ENCODE data around the gene DGKB. TPM values are rescaled to one million over a fixed set of nuclear protein-coding genes. Genes with fewer than 3 reads are reported as not detected.

DGKB gene
- total RNA-seq, 2 donors from 2014 or later: not detected

DNA sequence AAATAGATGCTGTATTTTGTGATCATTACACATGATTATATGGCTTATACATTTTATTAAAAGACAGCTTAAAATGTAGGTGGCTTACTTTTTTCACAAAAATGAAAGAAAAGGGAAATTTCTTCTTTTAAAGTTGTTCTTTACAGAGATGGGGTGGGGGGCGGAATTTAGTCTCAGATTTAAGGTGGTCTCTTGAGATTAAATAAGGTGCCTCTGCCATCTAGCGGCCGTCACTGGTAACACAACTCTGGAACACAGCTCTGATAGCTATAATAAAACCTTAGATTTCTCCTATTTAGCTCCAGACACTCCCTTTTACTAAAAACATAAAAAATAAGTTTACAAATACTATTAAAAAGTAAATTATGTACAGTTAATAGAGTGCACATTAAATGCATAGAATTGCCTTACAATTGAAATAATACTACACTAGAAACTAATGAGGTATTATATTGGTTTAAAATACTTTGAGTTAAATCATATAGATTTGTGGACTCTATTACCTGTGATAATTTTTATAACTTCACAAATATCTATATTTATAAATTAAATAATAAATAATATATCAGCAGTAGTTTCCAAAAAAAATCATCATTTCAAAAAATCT is 210.9 kb downstream of the DGKB start:
- Mint-ChIP-seq H3K36me3 (no peaks in the 10 kb centered on the region), H3K27ac (no peak overlapping the region), H3K4me1 (ENCODE audit: low read depth in 2 of 2) (no peaks in the 10 kb centered on the region), H3K4me3 (no peak overlapping the region), H3K27me3 (no peaks in the 10 kb centered on the region), H3K9me3 (no peaks in the 10 kb centered on the region)
- DNase-seq (ENCODE audit: low spot score) (no peak), ATAC-seq (no peak)

GRCh38 chr7:14691034-14691433 is 211.5 kb downstream of the DGKB start:
- no peaks in the 10 kb centered on the region for H3K4me1 Mint-ChIP-seq (ENCODE audit: low read depth in 2 of 2)
- DNase-seq (ENCODE audit: low spot score) (no peak), ATAC-seq (no peak)
- H3K36me3 Mint-ChIP-seq: no peaks in the 10 kb centered on the region
- no peak overlapping the region for H3K4me3 Mint-ChIP-seq
- H3K9me3 Mint-ChIP-seq: no peaks in the 10 kb centered on the region
- no peak overlapping the region for H3K27ac Mint-ChIP-seq
- H3K27me3 Mint-ChIP-seq: no peaks in the 10 kb centered on the region

GRCh38 chr7:14690486-14690885 is 212.1 kb downstream of the DGKB start:
- Mint-ChIP-seq H3K4me3 (no peak overlapping the region), H3K27me3 (no peaks in the 10 kb centered on the region), H3K4me1 (ENCODE audit: low read depth in 2 of 2) (no peaks in the 10 kb centered on the region), H3K36me3 (no peaks in the 10 kb centered on the region), H3K27ac (no peak overlapping the region), H3K9me3 (no peaks in the 10 kb centered on the region)
- ATAC-seq (no peak), DNase-seq (ENCODE audit: low spot score) (no peak)

DNA sequence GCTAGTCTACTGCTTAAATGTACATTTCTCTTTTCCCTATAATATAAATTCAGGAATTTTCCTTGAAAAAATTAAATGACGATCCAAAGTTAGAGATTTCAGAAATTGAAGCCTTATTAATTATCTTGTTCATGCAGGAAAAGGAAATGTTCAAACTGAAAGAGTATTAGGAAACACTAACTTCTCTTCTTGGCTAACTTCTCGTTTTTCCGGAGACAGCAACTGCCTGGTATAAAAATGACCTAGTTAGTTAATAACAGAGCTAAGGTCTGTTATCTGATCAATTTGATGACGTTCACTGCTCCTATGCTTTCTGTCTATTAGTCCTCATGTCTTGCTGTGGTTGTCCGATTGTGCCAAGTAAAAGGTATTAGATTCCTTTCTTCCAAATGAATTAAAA is 212.5 kb downstream of the DGKB start:
- Mint-ChIP-seq H3K4me3 (no peak overlapping the region), H3K4me1 (ENCODE audit: low read depth in 2 of 2) (no peaks in the 10 kb centered on the region), H3K27me3 (no peaks in the 10 kb centered on the region), H3K9me3 (no peaks in the 10 kb centered on the region), H3K36me3 (no peaks in the 10 kb centered on the region), H3K27ac (no peak overlapping the region)
- DNase-seq (ENCODE audit: low spot score): no peak
- ATAC-seq: no peak

- H3K36me3 Mint-ChIP-seq: no peaks in the 10 kb centered on the region
- H3K4me3 Mint-ChIP-seq: no peak overlapping the region
- no peak overlapping the region for H3K27ac Mint-ChIP-seq
- H3K4me1 Mint-ChIP-seq (ENCODE audit: low read depth in 2 of 2): no peaks in the 10 kb centered on the region
- ATAC-seq: no peak
- no peaks in the 10 kb centered on the region for H3K9me3 Mint-ChIP-seq
- DNase-seq (ENCODE audit: low spot score): no peak
- H3K27me3 Mint-ChIP-seq: no peaks in the 10 kb centered on the region
Observed at GRCh38 chr7:14688208-14688607, 214.3 kb downstream of the DGKB start.

DNA sequence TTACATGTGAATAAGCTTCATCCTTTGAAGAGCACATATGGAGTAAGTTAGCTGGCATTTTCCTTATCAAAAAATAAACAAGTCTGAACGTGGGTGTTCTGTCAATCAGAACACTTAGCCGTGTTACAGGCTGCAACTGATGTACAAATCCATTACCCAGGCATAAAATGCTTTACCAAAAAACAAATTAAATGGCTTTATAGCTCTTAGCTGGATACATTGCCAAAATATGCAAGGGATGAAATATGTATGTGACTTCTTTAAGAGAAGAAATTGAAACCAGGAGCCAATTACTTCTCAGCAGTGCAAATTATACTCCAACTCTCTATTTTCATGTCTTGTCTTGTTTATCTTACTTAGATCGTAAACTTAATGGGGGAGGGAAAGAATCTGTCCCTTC is 214.8 kb downstream of the DGKB start:
- DNase-seq (ENCODE audit: low spot score) (no peak), ATAC-seq (no peak)
- Mint-ChIP-seq H3K36me3 (no peaks in the 10 kb centered on the region), H3K27ac (no peak overlapping the region), H3K9me3 (no peaks in the 10 kb centered on the region), H3K4me3 (no peak overlapping the region), H3K27me3 (no peaks in the 10 kb centered on the region), H3K4me1 (ENCODE audit: low read depth in 2 of 2) (no peaks in the 10 kb centered on the region)

- Mint-ChIP-seq H3K9me3 (no peaks in the 10 kb centered on the region), H3K27ac (no peak overlapping the region), H3K4me1 (ENCODE audit: low read depth in 2 of 2) (no peaks in the 10 kb centered on the region), H3K27me3 (no peaks in the 10 kb centered on the region), H3K36me3 (no peaks in the 10 kb centered on the region), H3K4me3 (no peak overlapping the region)
- ATAC-seq: no peak
- no peak for DNase-seq (ENCODE audit: low spot score)
Observed at GRCh38 chr7:14687241-14687640, 215.3 kb downstream of the DGKB start.

- ATAC-seq (no peak), DNase-seq (ENCODE audit: low spot score) (no peak)
- Mint-ChIP-seq H3K4me3 (no peak overlapping the region), H3K9me3 (no peaks in the 10 kb centered on the region), H3K4me1 (ENCODE audit: low read depth in 2 of 2) (no peaks in the 10 kb centered on the region), H3K27ac (no peak overlapping the region), H3K27me3 (no peaks in the 10 kb centered on the region), H3K36me3 (no peaks in the 10 kb centered on the region)
Observed at GRCh38 chr7:14685167-14685566, 217.4 kb downstream of the DGKB start.

- Mint-ChIP-seq H3K27me3 (no peaks in the 10 kb centered on the region), H3K4me3 (no peak overlapping the region), H3K36me3 (no peaks in the 10 kb centered on the region), H3K9me3 (no peaks in the 10 kb centered on the region), H3K27ac (no peak overlapping the region), H3K4me1 (ENCODE audit: low read depth in 2 of 2) (no peaks in the 10 kb centered on the region)
- no peak for ATAC-seq
- no peak for DNase-seq (ENCODE audit: low spot score)
Observed at GRCh38 chr7:14682910-14683465, 219.6 kb downstream of the DGKB start.

DNA sequence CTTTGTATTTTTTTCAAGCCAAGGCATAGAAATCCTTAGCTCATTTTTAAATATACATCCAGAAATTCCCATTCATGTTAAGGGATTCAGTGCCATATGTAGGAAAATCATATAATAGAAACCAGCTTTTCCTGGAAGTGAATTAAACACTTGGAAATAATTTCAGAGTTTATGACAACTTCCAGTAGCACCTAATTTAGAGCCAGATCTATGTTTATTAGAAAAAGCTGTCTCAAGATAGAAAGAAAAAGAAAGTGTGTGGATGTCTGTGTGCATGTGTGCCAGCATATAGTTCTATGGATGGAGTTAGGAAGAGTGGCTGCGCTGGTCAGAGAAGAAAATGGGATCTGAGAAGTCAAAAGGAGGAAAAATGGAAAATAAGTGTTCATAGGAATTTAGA is 225.7 kb downstream of the DGKB start:
- no peaks in the 10 kb centered on the region for H3K4me1 Mint-ChIP-seq (ENCODE audit: low read depth in 2 of 2)
- no peaks in the 10 kb centered on the region for H3K27me3 Mint-ChIP-seq
- H3K27ac Mint-ChIP-seq: no peak overlapping the region
- peaks cover 6% of the 10 kb centered on the region for H3K9me3 Mint-ChIP-seq
- no peak overlapping the region for H3K4me3 Mint-ChIP-seq
- H3K36me3 Mint-ChIP-seq: no peaks in the 10 kb centered on the region
- ATAC-seq (no peak), DNase-seq (ENCODE audit: low spot score) (no peak)

DNA sequence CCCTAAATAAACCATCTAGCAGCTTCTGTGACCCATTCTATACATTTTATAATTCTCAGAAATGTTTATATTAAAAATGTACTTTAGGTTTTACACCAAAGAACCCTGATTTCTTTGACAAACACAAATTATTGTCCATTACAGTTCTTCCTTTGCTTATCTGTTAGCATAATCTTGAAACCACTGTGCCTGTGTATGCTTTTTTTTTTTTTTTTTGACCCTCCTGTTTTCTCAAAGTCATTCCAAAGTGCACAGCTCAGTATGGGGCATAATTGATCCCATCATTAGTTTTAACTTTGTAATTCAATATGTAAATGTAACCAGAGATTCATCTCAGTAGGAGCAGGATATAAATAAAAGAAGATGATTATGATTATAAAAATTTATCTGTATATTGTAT is 229.3 kb downstream of the DGKB start:
- Mint-ChIP-seq H3K4me1 (ENCODE audit: low read depth in 2 of 2) (no peaks in the 10 kb centered on the region), H3K27ac (no peak overlapping the region), H3K27me3 (no peaks in the 10 kb centered on the region), H3K36me3 (no peaks in the 10 kb centered on the region), H3K4me3 (no peak overlapping the region), H3K9me3 (peaks cover 12% of the 10 kb centered on the region)
- DNase-seq (ENCODE audit: low spot score): no peak
- ATAC-seq: no peak

DNA sequence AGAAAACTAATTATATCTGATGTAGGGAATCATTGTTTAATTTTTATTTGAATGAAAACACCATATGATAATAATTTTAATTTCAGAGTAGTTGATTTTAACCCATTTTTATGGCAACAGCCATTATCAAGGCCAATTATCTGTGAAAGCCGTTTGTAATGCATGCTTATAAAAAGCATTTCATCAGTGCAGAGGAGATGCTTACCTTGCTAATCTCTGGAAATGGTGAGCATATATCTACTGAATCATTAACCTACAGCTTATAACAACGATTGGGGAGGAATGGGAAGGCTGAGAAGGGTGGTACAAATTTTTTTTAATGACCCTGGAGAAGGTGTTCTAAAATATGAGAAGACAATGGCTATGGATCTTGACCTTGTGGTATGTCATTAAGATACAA is 235.6 kb downstream of the DGKB start:
- no peaks in the 10 kb centered on the region for H3K27me3 Mint-ChIP-seq
- peaks cover 21% of the 10 kb centered on the region for H3K9me3 Mint-ChIP-seq
- no peaks in the 10 kb centered on the region for H3K4me1 Mint-ChIP-seq (ENCODE audit: low read depth in 2 of 2)
- no peak overlapping the region for H3K4me3 Mint-ChIP-seq
- H3K36me3 Mint-ChIP-seq: no peaks in the 10 kb centered on the region
- ATAC-seq (no peak), DNase-seq (ENCODE audit: low spot score) (no peak)
- no peak overlapping the region for H3K27ac Mint-ChIP-seq

- peaks cover 21% of the 10 kb centered on the region for H3K9me3 Mint-ChIP-seq
- H3K36me3 Mint-ChIP-seq: no peaks in the 10 kb centered on the region
- H3K27ac Mint-ChIP-seq: no peak overlapping the region
- no peak for ATAC-seq
- no peak overlapping the region for H3K4me3 Mint-ChIP-seq
- no peaks in the 10 kb centered on the region for H3K27me3 Mint-ChIP-seq
- H3K4me1 Mint-ChIP-seq (ENCODE audit: low read depth in 2 of 2): no peaks in the 10 kb centered on the region
- DNase-seq (ENCODE audit: low spot score): no peak
Observed at GRCh38 chr7:14666304-14666703, 236.2 kb downstream of the DGKB start.

- no peak overlapping the region for H3K4me3 Mint-ChIP-seq
- DNase-seq (ENCODE audit: low spot score): no peak
- H3K4me1 Mint-ChIP-seq (ENCODE audit: low read depth in 2 of 2): no peaks in the 10 kb centered on the region
- ATAC-seq: no peak
- no peaks in the 10 kb centered on the region for H3K27me3 Mint-ChIP-seq
- H3K36me3 Mint-ChIP-seq: no peaks in the 10 kb centered on the region
- H3K9me3 Mint-ChIP-seq: peaks cover 6% of the 10 kb centered on the region
- H3K27ac Mint-ChIP-seq: no peak overlapping the region
Observed at GRCh38 chr7:14639801-14640200, 262.8 kb downstream of the DGKB start.

DNA sequence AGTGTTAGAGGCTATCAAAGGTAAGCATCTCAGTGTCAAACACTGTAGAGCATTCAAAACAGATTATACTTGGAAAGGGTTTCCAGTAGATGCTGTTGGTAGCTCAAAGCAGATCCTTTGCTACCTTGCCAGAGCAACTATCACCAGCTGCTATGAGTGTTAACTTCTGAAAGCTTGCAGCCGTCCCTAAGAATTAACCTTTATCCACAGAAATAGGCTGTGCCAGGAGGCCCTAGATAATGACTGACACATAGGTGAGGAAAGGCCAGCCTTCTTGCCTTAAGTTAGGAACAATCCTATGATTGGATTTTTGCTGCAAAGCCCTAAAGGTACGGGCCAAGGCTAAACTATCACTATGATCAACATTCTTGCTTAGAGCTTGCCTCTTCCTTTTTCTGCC is 263.2 kb downstream of the DGKB start:
- no peaks in the 10 kb centered on the region for H3K27me3 Mint-ChIP-seq

More for the DNA sequence above, 263.2 kb downstream of the DGKB start:
- Mint-ChIP-seq H3K9me3 (peaks cover 6% of the 10 kb centered on the region), H3K4me3 (no peak overlapping the region), H3K4me1 (ENCODE audit: low read depth in 2 of 2) (no peaks in the 10 kb centered on the region), H3K27ac (no peak overlapping the region), H3K36me3 (no peaks in the 10 kb centered on the region)
- no peak for DNase-seq (ENCODE audit: low spot score)
- no peak for ATAC-seq
